Testis (tissue), 2 donors: Measurements from ENCODE around the gene DEFB132.

Experiments
- CTCF ChIP-seq, 3 experiments: fragments of 450-650 bp in 2 of 3; fragments of 200-600 bp in 1 of 3; sonication (generic) in 1 of 3; IDR thresholded peaks; one replicate each; pipeline ENCODE4 v1.5.1; 2016 to 2019; ENCODE audit warnings: antibody characterized with exemption in 3 of 3, mild to moderate bottlenecking in 2 of 3, moderate library complexity in 1 of 3
- POLR2A ChIP-seq: fragments of 450-650 bp; IDR thresholded peaks from one replicate; pipeline ENCODE4 v1.6.1; 2017; ENCODE audit warnings: antibody characterized with exemption, mild to moderate bottlenecking, moderate library complexity

GRCh38 chr20:278181-278580 is 20.7 kb downstream of the DEFB132 start:
- no peak for TF ChIP-seq POLR2A
- no peak for TF ChIP-seq CTCF (IDR thresholded peaks at IDR 0.05)
